C4-2B (cell line): ENCODE data around the gene AGTRAP.

Source experiments
- CTCF ChIP-seq: fragments of 450-650 bp; conservative IDR thresholded peaks from 2 replicates; pipeline ENCODE4 v1.5.1; 2017; ENCODE audit warnings: mild to moderate bottlenecking
- ZFX ChIP-seq: fragments of 450-650 bp; IDR thresholded peaks from 2 replicates; pipeline ENCODE4 v1.6.1; 2017

GRCh38 chr1:11731691-11732283, 4.1 kb upstream of the AGTRAP start:
- no peak for TF ChIP-seq CTCF
- TF ChIP-seq ZFX: no peak
